H1 (cell line): ENCODE data around the gene ME3.
"Not testable (repeated sequence)": the region's sequence is repeated elsewhere in the genome, so short reads cannot be mapped to it uniquely, and the experiment has no call there.

Source experiments
- CEBPB ChIP-seq: IDR thresholded peaks from 2 replicates; pipeline ENCODE4 v1.6.1; 2012; ENCODE audit warnings: low read depth, low read length
- CTCF ChIP-seq, 3 experiments: IDR thresholded peaks; 1 replicate in 2 of 3; 2 replicates in 1 of 3; pipeline versions ENCODE4 v1.5.1 to v1.6.1; 2011; ENCODE audit warnings: low read length in 3 of 3, mild to moderate bottlenecking in 3 of 3, inconsistent platforms in 2 of 3, low read depth in 1 of 3, moderate library complexity in 1 of 3; ENCODE audit not compliant: insufficient read depth in 1 of 3; ENCODE audit errors: control extremely low read depth in 1 of 3
- EGR1 ChIP-seq: IDR thresholded peaks from 2 replicates; pipeline ENCODE4 v1.6.1; 2011; ENCODE audit warnings: low read depth, low read length, borderline replicate concordance
- KDM4A ChIP-seq: IDR thresholded peaks from one replicate; pipeline ENCODE4 v1.7.1; 2012; ENCODE audit warnings: low read depth, mild to moderate bottlenecking, moderate library complexity, low read length, inconsistent platforms; ENCODE audit not compliant: severe bottlenecking
- MAX ChIP-seq: IDR thresholded peaks from 2 replicates; pipeline ENCODE4 v1.6.1; 2012; ENCODE audit warnings: inconsistent platforms
- POLR2AphosphoS5 ChIP-seq: IDR thresholded peaks from 2 replicates; pipeline ENCODE4 v1.6.1; 2011; ENCODE audit warnings: low read depth, low read length
- SP1 ChIP-seq: IDR thresholded peaks from 2 replicates; pipeline ENCODE4 v1.6.1; 2011; ENCODE audit warnings: low read depth, low read length

- not testable (repeated sequence) for TF ChIP-seq CTCF (IDR thresholded peaks at IDR 0.05; ENCODE audit: control extremely low read depth in 1 of 3, insufficient read depth in 1 of 3, low read depth in 1 of 3, low read length in 3 of 3); MAX; POLR2AphosphoS5; SP1; CEBPB; EGR1; KDM4A
Observed at GRCh38 chr11:86562842-86563241, 109.6 kb downstream of the ME3 start.
